ENCODE measurements around the gene CABLES1.

CABLES1 gene

DNA sequence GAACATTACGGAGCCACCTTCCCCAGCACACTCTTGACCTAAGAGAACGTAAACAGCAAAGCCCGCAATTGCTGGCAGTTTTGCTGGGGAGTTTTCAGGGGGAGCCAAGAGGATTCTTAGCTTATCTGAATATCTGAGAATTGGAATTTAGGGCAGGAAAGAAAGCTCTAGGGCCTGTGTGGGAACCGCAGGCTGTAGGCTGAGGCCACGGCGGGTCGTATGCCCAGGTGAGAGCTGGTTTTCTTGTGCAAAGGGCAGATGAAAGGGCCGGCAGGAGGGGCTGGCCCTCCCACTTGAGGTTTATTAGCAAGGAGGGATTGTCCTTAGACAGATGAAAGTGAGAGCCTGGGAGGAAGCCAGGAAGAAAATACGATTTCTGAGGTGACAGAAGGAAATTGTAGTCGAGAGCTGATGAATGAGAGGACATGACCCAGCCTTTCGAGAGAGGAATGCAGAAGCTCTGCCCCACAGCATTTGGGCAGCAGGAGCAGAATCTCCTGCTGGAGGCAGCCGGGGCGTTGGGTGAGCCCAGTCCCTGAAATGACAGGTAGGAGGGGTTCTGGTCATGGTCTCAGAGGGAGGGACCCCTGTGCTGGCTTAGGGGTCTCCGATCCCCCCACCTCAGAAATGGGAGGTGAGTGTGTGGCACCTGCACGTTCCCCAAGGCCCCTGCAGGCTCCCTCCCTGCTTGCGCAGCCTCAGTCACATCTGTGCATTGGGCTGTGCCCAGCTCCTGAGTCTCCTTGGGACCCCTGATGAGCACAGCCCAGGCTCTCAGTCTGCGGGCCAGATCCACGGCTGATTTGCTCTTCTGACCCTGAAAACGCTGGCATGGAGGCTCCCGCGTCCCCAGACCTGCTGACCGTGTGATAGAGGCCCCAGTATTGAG, 61.1 kb downstream of the CABLES1 start:
- DNase-seq = no peak

DNA sequence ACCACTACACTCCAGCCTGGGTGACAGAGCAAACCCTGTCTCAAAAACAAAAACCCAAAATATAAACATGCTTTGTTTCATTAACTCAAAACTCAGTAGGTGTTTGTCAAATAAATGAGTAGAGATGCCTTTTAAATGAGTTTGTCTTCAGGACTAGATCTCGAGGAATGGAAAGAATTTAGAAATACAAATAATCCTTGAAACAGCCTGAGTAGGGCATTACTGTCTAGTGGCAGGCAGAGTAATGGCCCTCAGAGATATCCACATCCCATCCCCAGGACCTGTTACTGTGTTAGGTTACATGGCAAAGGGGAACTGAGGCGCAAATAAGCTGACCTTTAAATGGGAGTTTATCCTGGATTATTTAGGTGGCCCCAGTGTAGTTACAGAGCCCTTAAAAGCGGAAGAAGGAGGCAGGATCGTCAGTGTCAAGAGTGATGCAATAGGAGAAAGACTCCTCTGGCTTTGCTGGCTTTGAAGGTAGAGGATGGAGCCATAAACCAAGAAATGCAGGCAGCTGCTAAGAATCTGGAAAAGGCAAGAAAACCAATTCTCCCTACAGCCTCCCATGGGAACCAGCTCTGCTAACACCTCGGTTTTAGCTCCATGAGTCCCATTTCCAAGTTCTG, 63.0 kb downstream of the CABLES1 start:
- no peak for DNase-seq

DNA sequence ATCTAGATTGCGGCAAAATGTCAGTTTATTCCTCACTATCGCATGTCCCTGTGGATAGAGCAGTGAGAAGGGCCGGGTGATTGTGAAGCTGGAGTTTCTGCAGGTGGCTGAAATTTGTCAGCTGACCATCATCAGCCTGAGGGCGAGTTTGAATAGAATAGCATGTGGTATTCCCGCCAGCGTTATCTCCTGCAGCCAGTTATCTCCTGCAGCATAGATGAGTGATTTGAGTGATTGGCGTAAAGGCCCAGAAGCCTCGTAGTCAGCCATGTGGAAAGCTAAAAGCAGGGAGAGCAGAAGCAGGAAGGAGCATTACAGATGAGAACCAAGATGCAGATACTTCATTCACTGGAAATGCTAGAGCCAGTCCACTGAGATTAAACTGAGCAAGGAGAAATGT, 65.5 kb downstream of the CABLES1 start:
- DNase-seq = no peak

DNA sequence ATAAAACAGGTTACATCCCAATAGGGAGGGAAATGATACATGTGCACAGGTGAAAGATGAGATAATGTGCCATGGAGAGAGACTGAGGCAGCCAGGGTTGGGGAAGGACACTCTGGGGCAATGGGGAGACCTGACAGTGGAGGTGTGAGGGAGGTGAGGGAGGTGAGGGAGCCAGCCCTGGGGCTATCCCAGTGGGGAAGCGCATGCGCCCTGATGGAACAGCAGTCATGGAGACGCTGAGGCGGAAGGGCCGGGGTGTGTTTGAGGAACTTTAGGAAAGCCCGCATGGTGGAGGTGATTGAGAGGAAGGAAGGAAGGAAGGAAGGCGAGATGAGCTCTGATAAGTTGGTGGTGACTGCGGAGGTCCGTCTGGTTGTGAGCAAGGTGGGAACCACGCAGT, 66.5 kb downstream of the CABLES1 start:
- DNase-seq = no peak

DNA sequence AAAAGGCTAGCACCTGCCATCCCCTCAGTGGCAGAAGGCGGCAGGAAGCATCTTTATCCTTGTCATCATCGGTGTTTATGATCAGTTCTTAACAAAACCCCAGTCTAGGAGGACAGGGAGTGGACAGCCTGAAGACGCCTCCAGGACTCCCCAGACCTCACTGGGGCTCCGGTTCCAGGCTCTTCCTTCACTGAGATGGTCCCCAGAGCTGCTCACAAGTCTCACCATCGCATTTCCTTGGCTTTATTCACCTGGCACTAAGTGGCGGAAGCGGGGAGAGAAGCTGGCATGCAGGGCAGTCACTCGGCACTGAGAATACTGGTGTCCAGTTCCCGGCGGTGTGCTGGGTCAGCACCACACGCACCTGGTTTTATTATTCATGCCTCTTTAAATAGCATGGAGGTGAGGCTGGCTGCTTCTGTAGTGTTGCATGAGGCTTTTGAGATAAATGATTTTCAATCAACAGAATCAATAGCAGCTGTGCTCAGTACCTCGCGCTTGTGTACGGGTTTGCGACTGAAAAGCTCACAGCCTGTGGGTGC, 68.7 kb downstream of the CABLES1 start:
- DNase-seq = no peak

DNA sequence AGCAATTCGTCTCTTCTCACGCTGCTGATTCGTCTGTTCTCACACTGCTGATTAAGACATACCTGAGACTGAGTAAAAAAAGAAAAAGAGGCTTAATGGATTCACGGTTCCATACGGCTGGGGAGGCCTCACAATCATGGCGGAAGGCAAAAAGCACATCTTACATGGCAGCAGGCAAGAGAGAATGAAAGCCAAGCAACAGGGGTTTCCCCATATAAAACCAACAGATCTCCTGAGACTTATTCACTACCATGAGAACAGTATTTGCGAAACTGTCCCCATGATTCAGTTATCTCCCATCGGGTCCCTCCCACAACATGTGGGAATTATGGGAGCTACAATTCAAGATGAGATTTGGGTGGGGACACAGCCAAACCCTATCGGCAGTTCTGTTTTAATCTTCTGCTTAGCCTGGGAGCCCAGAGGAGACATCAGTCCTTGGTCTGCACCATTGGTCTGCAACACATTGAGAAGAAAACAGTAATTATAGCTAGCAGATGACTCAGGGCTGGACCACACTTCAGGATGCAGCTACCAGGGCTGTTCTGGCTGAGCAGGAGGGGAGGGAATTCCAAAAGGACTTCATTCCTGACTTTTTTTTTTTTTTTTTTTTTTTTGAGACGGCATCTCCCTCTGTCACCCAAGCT, 69.4 kb downstream of the CABLES1 start:
- no peak for DNase-seq

DNA sequence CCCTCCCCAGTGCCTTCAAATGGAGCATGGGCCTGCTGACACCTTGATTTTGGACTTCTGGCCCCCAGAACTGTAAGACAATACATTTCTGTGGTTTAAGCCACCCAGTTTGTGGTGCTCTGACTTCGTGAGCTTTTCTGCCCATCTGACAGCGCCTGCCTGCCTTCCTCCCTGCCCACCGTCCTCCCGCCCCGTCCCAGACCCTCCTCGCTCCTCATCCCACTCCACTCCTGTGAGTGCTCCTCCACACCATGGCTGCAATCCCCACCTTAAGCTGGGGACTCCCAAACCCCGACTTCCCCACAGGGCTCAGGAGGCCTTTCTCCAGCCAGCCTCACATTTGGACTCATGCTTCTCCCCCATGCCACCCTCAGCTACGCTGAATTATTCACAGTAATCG, 70.7 kb downstream of the CABLES1 start:
- no peak for DNase-seq

- no peak for DNase-seq
These were observed 72.1 kb downstream of the CABLES1 start for GRCh38 chr18:23207191-23207955.

DNA sequence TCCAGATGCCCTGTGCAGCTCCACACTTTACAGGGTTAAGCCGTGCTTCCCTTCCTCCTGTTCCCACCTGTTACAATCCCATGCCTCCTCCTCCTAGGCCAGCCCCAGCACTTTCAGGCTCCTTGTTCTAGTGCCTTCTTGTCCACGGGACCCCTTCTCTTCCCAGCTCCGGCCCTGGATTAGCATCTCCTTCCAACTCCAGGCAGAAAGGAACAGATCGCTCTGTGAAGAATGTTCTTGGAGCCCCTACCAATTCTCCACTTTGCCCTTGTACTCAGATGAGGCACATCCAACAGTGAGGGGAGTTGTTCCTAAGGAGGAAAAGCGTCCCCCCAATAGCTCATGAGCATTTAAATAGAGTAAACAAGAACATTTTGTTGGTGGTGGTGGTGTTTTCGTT, 72.7 kb downstream of the CABLES1 start:
- DNase-seq = no peak

DNA sequence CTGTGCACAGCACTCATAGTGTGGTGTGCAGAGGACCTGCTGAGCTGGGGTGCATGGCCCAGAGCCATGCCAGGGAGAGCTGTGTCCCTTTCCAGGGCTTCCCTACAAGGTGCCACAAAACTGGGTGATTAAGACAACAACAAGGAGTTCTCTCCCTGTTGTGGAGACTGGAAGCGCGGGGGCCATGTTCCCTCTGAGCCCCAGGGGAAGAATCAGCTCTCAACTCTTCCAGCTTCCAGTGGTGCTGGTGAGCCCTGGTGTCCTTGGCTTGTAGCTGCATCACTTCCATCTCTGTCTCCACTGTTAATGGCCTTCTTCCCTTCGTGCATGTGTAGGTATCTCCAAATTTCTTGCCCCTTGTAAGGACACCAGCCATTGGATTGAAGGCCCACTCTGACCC, 73.3 kb downstream of the CABLES1 start:
- no peak for DNase-seq

- DNase-seq = no peak
These were observed 73.7 kb downstream of the CABLES1 start for GRCh38 chr18:23209031-23209430.

- no peak for DNase-seq
These were observed 74.5 kb downstream of the CABLES1 start for GRCh38 chr18:23209796-23210195.

- no peak for DNase-seq
These were observed 75.2 kb downstream of the CABLES1 start for GRCh38 chr18:23210526-23210925.

GRCh38 chr18:23211146-23211545, 75.9 kb downstream of the CABLES1 start:
- no peak for DNase-seq

GRCh38 chr18:23212161-23212560, 76.9 kb downstream of the CABLES1 start:
- no peak for DNase-seq

DNA sequence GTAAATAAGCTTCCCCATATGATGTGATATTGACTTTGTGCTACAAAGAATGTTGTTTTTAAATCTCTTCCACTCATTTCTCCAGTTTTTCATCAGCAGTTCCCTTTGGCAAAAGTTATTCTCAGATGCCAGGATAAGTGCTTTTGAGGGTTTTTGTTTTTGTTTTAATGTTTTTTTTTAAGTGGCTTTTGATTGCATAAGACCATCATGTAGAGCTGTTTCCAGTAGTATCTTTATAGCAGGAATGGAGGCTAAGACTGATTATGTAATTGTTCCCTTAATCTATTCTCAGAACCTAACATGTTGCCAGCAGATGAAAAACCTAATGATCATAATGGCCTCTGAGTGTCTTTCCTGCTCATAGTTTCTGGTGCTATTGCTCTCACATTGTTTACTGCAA, 77.9 kb downstream of the CABLES1 start:
- DNase-seq = no peak

DNA sequence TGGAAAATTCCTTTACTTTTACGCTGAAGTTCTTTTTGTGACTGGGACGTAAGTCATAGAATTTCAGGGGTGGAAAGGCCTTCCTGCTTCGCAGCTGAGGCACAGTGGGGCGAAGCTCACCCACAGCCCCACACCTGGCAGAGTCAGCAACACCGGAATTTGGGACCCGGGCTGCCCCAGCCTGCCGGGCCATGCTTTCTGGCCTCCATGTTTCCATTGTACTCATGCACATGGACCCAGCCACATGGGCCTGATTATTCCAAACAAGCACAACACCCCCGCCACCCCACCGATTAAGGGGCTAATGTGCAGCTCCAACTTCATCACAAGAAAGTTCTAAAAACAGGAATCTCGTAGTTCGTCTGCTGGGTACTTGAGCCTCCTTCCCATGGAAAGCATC, 82.5 kb downstream of the CABLES1 start:
- no peak for DNase-seq

DNA sequence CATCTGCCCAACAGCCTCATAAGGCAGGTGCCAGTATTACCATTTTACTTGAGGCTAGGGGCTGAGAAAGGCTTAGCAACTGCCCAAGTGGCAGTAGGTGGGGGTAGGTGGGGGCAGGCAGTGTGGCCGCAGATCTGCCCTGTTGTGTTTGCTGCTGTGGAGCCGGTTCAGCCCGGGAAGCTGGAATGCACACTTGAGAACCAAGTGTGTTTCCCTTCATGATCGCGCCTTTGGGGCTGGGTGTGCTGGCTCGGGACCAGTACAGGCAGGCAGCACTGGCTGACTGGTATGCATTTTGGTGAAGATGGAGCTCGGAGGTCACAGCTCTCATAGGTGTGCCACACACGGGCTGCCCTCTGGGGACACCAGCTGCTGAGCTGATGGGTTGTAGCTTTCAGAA, 85.1 kb downstream of the CABLES1 start:
- DNase-seq = no peak

- no peak for DNase-seq
These were observed 88.4 kb downstream of the CABLES1 start for GRCh38 chr18:23223641-23224040.

- no peak for DNase-seq
These were observed 90.2 kb downstream of the CABLES1 start for GRCh38 chr18:23225503-23225902.

DNA sequence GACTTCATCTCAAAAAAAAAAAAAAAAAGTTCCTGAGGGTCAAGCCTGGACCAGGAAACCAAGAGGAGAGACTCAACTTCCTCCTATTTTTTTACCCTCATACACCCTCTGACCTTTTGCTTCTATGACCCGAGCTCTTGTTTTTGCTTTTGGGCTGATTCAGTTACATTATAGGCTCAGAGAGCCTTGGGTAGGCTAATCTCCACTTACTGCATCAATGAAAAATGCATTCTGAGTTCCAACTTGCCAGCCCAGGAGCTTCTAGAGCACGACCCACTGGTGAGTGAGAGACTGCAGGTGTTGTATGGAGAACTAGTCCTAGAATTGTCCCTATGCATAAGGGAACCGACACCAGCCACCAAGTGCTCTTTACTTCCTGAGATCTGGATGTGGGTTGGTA, 91.1 kb downstream of the CABLES1 start:
- DNase-seq = no peak

DNA sequence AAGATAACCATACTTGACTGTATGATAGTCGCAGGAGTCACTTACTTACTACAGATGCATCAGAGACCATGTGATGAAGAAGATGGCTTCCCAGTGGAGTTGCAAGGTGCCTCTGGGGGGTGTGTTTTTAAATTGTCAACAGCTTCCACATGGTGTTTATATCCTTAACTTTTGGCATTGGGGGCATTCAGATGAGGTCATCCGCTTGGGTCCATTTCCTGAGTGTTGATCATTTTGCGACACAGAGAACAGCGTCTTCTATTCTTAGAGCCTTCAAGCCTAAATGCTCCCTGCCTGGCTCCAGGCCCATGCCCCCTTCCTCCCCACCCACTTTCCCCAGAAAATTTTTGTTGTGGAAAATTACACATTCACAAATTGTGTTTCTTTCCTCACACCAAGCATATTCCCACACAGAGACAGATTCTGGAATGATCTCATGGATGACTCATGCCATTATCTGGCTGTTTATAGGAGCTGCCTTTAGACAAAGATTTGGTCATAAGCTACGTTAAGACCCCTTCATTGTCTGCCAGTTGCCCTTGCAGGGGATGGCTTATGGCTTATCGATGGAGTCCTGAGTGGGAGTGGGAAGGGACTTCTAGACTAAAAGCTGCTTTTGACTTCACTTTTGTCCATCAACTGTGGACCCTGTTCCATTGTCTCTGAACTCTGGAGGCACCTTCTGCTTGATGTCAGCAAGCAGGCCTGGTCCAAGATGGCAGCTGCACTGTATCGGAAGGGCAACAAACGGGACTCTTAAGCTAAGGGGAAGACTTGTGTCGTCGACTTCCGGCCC, 91.8 kb downstream of the CABLES1 start:
- no peak for DNase-seq
